Upper lobe of left lung (tissue), 4 donors: ENCODE results near the gene KAT2B.
"Not testable (repeated sequence)": the region's sequence is repeated elsewhere in the genome, so short reads cannot be mapped to it uniquely, and the experiment has no call there.

ENCODE experiments used
- POLR2AphosphoS5 ChIP-seq, 2 donors: sonication (generic); formaldehyde crosslinking; IDR thresholded peaks; one replicate each; pipeline ENCODE4 v1.5.1; 2017; ENCODE audit warnings: antibody characterized with exemption in 2 of 2
- TF ChIP-seq, protein P1 (sequence below), 6 experiments: fragments of 450-650 bp in 4 of 6; fragments of 200-600 bp in 2 of 6; sonication (generic) in 2 of 6; IDR thresholded peaks; one replicate each; pipeline ENCODE4 v1.5.1; 2016 to 2019; ENCODE audit warnings: antibody characterized with exemption in 6 of 6

- TF ChIP-seq, protein P1, sequence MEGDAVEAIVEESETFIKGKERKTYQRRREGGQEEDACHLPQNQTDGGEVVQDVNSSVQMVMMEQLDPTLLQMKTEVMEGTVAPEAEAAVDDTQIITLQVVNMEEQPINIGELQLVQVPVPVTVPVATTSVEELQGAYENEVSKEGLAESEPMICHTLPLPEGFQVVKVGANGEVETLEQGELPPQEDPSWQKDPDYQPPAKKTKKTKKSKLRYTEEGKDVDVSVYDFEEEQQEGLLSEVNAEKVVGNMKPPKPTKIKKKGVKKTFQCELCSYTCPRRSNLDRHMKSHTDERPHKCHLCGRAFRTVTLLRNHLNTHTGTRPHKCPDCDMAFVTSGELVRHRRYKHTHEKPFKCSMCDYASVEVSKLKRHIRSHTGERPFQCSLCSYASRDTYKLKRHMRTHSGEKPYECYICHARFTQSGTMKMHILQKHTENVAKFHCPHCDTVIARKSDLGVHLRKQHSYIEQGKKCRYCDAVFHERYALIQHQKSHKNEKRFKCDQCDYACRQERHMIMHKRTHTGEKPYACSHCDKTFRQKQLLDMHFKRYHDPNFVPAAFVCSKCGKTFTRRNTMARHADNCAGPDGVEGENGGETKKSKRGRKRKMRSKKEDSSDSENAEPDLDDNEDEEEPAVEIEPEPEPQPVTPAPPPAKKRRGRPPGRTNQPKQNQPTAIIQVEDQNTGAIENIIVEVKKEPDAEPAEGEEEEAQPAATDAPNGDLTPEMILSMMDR (IDR thresholded peaks at IDR 0.05), result not testable (repeated sequence)
- not testable (repeated sequence) for TF ChIP-seq POLR2AphosphoS5 (IDR thresholded peaks at IDR 0.05)
Observed at GRCh38 chr3:20045141-20045540, 4.9 kb downstream of the KAT2B start.
